ENCODE results near the gene NKAIN1. TPM values are rescaled to one million over a fixed set of nuclear protein-coding genes. Genes with fewer than 3 reads are reported as not detected.

NKAIN1 gene
- total RNA-seq, 1 donor from 2014 or later, result 263 TPM

DNA sequence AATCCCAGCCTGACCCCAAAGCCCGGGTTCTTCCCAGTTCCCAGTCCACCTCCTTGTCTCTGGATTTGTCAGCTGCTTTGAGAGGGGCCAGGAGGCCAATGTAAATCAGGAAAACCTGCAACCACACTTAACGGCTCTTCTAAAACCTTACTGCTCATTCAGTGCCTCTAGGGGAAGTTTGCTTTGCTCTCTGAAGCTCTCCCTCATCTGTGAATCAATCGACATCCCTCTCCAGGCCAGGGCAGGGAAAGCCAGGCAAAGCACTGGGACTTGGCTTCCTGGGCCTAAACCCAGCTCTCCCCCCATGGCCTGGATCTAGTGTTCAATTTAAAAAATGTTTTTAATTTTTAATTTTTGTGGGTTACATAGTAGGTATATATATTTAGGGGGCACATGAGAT is 9.3 kb downstream of the NKAIN1 start:
- H3K36me3 Mint-ChIP-seq (ENCODE audit: unreplicated experiment), result no peaks in the 10 kb centered on the region
- TF ChIP-seq, protein P1, sequence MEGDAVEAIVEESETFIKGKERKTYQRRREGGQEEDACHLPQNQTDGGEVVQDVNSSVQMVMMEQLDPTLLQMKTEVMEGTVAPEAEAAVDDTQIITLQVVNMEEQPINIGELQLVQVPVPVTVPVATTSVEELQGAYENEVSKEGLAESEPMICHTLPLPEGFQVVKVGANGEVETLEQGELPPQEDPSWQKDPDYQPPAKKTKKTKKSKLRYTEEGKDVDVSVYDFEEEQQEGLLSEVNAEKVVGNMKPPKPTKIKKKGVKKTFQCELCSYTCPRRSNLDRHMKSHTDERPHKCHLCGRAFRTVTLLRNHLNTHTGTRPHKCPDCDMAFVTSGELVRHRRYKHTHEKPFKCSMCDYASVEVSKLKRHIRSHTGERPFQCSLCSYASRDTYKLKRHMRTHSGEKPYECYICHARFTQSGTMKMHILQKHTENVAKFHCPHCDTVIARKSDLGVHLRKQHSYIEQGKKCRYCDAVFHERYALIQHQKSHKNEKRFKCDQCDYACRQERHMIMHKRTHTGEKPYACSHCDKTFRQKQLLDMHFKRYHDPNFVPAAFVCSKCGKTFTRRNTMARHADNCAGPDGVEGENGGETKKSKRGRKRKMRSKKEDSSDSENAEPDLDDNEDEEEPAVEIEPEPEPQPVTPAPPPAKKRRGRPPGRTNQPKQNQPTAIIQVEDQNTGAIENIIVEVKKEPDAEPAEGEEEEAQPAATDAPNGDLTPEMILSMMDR (IDR thresholded peaks at IDR 0.05; ENCODE audit: partially characterized antibody, unreplicated experiment), result no peak
- H3K4me3 Mint-ChIP-seq (ENCODE audit: unreplicated experiment), result no peak overlapping the region
- peaks cover 4% of the 10 kb centered on the region for H3K27me3 Mint-ChIP-seq (ENCODE audit: unreplicated experiment)
- peaks cover 32% of the 10 kb centered on the region for H3K4me1 Mint-ChIP-seq (ENCODE audit: low read depth, unreplicated experiment)
- H3K9me3 Mint-ChIP-seq (ENCODE audit: unreplicated experiment), result peaks cover 7% of the 10 kb centered on the region
- no peak for DNase-seq
- peak overlapping the region; percentile 57 for H3K27ac Mint-ChIP-seq (ENCODE audit: unreplicated experiment)

DNA sequence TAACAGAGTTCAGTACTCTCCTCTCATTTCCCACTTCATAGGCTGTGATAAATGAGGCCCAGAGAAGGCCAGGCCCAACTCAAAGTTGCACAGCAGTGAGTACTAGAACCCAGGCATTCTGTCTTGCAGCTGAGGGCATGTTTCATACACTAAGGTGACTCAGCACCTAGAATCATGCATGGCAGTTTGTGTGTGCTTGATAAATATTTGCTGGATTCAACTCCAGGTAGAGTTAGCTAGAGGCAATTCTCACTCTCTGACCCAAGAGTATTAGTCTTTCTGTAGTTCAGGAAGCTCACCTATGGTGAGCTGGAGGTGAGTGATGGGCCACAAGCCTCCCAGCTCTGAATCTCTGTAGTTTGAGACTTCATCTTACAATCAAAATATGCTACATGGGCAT is 10.7 kb downstream of the NKAIN1 start:
- no peak for DNase-seq
- H3K4me1 Mint-ChIP-seq (ENCODE audit: low read depth, unreplicated experiment), result peaks cover 24% of the 10 kb centered on the region
- TF ChIP-seq, protein P1 (IDR thresholded peaks at IDR 0.05; ENCODE audit: partially characterized antibody, unreplicated experiment), result no peak
- peaks cover 2% of the 10 kb centered on the region for H3K27me3 Mint-ChIP-seq (ENCODE audit: unreplicated experiment)
- H3K4me3 Mint-ChIP-seq (ENCODE audit: unreplicated experiment), result no peak overlapping the region
- H3K27ac Mint-ChIP-seq (ENCODE audit: unreplicated experiment), result no peak overlapping the region
- peaks cover 2% of the 10 kb centered on the region for H3K9me3 Mint-ChIP-seq (ENCODE audit: unreplicated experiment)
- no peaks in the 10 kb centered on the region for H3K36me3 Mint-ChIP-seq (ENCODE audit: unreplicated experiment)

DNA sequence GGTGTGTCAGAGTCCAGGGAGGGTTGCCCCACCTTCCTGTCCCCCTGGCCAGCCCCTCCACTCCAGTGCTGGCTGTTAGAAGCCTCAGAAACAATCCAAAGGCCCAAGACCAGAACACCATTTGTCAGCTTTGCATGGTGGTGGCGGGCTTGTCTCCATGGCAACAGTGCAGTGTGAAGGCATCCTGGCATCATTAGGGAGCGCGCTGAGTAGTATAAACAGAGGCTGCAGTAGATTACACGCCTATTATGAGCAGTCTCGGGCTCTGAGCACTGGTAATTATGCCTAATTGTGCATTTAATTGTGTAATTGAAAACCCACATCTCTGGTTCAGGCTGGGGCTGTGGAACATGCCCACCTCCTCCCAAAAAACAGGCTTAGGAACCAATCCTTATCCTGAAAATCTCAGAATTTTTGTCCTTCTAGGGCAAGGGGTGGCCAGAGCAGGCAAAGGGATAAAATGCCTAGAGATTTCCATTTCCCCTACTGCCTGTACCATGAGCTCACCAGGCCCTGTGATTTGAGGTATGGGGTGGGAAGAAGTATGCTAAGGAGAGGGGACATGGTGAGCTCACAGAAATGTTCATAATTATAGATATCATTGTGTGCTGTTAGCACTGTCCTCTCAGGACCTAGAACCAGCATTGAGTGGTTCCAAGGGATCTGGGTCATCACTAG is 11.7 kb downstream of the NKAIN1 start:
- Mint-ChIP-seq H3K36me3 (ENCODE audit: unreplicated experiment) (no peaks in the 10 kb centered on the region), H3K27ac (ENCODE audit: unreplicated experiment) (no peak overlapping the region), H3K4me1 (ENCODE audit: low read depth, unreplicated experiment) (peaks cover 22% of the 10 kb centered on the region), H3K27me3 (ENCODE audit: unreplicated experiment) (peaks cover 2% of the 10 kb centered on the region), H3K4me3 (ENCODE audit: unreplicated experiment) (no peak overlapping the region), H3K9me3 (ENCODE audit: unreplicated experiment) (peaks cover 2% of the 10 kb centered on the region)
- TF ChIP-seq, protein P1 (IDR thresholded peaks at IDR 0.05; ENCODE audit: partially characterized antibody, unreplicated experiment), result no peak
- peak; percentile 37 for DNase-seq

DNA sequence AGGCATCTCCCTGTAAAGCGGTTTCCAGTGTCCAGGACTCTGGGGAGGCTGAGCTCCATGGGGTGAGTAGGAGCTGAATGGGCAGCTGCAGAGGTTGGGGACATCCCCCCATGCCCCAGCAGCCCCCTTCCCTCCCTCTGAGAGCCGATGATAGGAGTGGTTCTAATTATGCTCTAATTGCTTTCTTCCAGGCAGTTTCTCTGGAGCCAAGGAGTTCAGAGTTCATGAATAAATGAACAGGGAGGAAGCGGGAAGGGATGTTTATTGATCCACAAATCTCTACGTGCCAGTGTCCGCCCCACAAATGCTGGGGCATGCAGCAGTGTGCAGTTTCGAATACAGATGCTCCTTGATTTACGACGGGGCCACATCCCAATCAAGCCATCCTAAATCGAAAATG is 15.6 kb downstream of the NKAIN1 start:
- DNase-seq, result no peak

DNA sequence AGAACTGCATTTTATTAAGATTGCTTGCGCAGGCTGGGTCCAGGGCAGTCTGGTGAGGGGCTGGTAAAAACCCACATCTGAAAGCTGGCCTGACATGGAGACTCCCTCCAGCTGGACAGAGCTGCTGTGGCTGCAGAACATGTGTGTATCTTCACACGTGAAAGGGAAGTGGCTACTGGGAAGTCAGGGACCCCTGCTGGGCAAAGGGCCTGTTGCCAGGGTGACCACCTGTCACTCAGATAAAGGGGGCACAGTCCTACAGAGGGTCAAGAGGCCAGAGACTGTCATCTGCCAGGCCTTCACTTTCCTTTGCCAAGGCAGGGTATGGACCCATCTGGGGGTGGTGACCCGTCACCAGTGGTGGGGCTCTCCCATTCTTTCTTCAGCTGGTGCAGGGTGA is 17.5 kb downstream of the NKAIN1 start:
- H3K36me3 Mint-ChIP-seq (ENCODE audit: unreplicated experiment), result peaks cover 6% of the 10 kb centered on the region
- peaks cover 17% of the 10 kb centered on the region for H3K27me3 Mint-ChIP-seq (ENCODE audit: unreplicated experiment)
- peak; percentile 48 for DNase-seq
- TF ChIP-seq, protein P1 (IDR thresholded peaks at IDR 0.05; ENCODE audit: partially characterized antibody, unreplicated experiment), result no peak
- peaks cover 40% of the 10 kb centered on the region for H3K4me1 Mint-ChIP-seq (ENCODE audit: low read depth, unreplicated experiment)
- peaks cover 12% of the 10 kb centered on the region for H3K9me3 Mint-ChIP-seq (ENCODE audit: unreplicated experiment)
- peak overlapping the region; percentile 59 for H3K27ac Mint-ChIP-seq (ENCODE audit: unreplicated experiment)
- H3K4me3 Mint-ChIP-seq (ENCODE audit: unreplicated experiment), result no peak overlapping the region

More for the DNA sequence above, 15.6 kb downstream of the NKAIN1 start:
- H3K4me1 Mint-ChIP-seq (ENCODE audit: low read depth, unreplicated experiment), result peaks cover 31% of the 10 kb centered on the region
- H3K36me3 Mint-ChIP-seq (ENCODE audit: unreplicated experiment), result peaks cover 6% of the 10 kb centered on the region
- TF ChIP-seq, protein P1 (IDR thresholded peaks at IDR 0.05; ENCODE audit: partially characterized antibody, unreplicated experiment), result no peak
- peak overlapping the region; percentile 74 for H3K4me3 Mint-ChIP-seq (ENCODE audit: unreplicated experiment)
- H3K27ac Mint-ChIP-seq (ENCODE audit: unreplicated experiment), result peak overlapping the region; percentile 73
- peaks cover 6% of the 10 kb centered on the region for H3K9me3 Mint-ChIP-seq (ENCODE audit: unreplicated experiment)
- peaks cover 9% of the 10 kb centered on the region for H3K27me3 Mint-ChIP-seq (ENCODE audit: unreplicated experiment)
